Measurements from ENCODE around the gene PARP9.
"Not testable (repeated sequence)": the region's sequence is repeated elsewhere in the genome, so short reads cannot be mapped to it uniquely, and the experiment has no call there.

PARP9 gene

DNA sequence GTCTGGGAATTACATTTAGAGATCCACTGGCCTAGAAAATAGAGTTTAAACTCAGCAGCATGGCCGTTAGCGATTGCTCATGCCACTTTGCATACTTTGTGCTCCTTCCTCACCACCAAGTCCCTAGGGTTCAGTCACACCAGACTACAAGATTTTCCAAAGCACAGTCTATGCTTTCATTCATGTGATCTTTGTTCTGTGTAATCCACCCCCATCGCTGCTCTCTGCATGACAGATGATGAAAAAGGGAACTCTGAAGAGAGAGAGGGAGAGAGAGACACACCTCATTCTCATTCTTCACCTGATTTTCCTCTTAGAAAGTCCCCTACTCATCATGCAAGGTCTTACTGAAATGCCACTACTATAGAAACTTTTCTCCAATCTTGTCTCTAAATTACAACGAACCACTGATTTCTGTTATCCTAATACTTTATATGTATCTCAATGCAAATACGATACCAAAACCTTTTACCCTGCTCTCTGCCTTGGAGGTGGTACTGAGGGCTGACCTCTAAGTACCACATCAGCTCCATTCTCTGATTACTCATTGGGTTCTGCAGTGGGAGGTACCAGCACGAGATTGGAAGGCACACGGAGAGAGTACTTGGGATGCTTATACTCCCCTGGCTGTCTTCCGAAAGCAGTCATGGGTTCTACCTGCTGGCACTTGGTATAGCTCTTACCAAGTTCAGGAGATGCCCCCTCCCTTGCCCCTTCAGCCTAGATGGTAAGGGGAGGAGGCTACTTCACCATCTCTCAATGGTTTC lies 12.3 kb upstream of the PARP9 start:
- no peak for DNase-seq (ENCODE audit: low spot score)

DNA sequence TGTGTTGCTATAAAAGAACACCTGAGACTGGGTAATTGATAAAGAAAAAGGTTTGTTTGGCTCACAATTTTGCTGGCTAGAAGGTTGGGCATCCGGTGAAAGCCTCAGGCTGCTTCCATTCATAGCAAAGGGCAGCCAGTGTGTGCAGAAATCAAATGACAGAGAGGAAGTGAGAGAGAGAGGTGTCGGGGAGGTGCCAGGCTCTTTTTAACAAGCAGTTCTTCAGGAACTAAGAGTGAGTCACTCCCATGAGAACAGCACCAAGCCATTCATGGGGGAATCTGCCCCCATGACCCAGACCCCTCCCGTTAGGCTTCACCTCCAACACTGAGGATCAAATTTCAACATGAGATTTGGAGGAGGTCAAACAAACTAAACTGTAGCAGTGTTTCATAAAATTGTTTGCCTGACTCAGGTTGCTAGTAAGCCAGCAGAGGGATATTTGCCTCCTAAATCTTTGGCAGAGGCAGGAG lies 8.9 kb upstream of the PARP9 start:
- DNase-seq (ENCODE audit: low spot score) = no peak

DNA sequence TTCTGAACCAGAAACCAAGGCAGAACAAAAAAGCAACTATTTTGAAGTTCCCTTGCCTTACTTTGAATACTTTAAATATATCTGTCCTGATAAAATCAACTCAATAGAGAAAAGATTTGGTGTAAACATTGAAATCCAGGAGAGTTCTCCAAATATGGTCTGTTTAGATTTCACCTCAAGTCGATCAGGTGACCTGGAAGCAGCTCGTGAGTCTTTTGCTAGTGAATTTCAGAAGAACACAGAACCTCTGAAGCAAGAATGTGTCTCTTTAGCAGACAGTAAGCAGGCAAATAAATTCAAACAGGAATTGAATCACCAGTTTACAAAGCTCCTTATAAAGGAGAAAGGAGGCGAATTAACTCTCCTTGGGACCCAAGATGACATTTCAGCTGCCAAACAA lies 4.7 kb upstream of the PARP9 start:
- DNase-seq (ENCODE audit: low spot score) = no peak

DNA sequence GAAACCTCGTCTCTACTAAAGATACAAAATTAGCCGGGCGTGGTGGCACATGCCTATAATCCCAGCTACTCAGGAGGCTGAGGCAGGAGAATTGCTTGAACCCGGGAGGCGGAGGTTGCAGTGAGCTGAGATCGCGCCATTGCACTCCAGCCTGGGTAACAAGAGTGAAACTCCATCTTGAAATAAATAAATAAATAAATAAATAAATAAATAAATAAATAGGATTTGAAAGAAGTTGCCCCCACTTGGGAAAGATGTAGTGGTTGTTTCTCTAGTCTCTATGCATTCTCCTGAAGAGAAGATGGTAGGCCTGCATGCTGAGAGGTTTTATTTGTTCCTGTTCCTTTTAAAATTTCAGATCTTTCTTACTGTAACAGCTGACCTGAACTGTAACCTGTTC lies 4.0 kb upstream of the PARP9 start:
- DNase-seq (ENCODE audit: low spot score) = not testable (repeated sequence)

GRCh38 chr3:122563717-122564025 lies 429 bp downstream of the PARP9 start:
- DNase-seq (ENCODE audit: low spot score) = no peak

- DNase-seq (ENCODE audit: low spot score) = no peak
Observed at GRCh38 chr3:122562923-122563716, 980 bp downstream of the PARP9 start.

DNA sequence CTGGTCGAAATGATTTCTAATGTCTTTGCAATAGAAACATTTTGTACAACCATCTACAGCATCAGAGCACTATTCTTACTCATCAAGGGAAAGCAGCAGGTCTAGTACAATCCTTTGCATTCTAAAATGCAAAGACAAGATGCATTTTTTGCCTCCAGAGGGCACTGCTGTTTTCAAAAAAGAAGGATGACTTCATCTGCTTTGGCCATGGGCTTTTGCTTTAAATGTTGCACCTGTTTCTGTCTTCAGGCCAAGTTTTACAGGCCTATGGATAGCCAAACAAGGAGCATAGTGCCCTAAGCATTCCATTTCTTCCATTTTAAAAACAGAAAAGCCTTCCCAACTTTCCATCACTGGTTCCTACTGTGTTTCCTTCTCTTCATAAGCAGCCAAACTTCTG lies 3.4 kb downstream of the PARP9 start:
- peak; percentile 53 for DNase-seq (ENCODE audit: low spot score)

- no peak for DNase-seq (ENCODE audit: low spot score)
Observed at GRCh38 chr3:122559906-122560305, 4.2 kb downstream of the PARP9 start.

DNA sequence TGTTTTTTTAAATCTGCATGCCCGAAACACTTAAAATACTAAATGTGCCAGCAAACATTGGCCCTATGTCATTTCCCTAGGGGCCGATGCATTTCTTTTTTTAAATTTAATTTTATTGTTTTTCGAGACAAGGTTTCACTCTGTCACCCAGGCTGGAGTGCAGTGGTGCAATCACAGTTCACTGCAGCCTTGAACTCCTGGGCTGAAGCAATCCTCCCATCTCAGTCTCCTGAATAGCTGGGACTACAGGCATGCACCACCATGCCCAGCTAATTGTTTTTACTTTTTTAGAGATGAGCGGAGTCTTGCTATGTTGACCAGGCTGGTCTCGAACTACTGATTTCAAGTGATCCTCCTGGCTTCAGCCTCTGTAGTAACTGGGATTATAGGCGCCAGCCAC lies 5.5 kb downstream of the PARP9 start:
- no peak for DNase-seq (ENCODE audit: low spot score)

- no peak for DNase-seq (ENCODE audit: low spot score)
Observed at GRCh38 chr3:122557356-122557755, 6.7 kb downstream of the PARP9 start.

- peak; percentile 53 for DNase-seq (ENCODE audit: low spot score)
Observed at GRCh38 chr3:122555275-122556071, 8.6 kb downstream of the PARP9 start.

- DNase-seq (ENCODE audit: low spot score) = no peak
Observed at GRCh38 chr3:122553171-122553570, 10.9 kb downstream of the PARP9 start.

DNA sequence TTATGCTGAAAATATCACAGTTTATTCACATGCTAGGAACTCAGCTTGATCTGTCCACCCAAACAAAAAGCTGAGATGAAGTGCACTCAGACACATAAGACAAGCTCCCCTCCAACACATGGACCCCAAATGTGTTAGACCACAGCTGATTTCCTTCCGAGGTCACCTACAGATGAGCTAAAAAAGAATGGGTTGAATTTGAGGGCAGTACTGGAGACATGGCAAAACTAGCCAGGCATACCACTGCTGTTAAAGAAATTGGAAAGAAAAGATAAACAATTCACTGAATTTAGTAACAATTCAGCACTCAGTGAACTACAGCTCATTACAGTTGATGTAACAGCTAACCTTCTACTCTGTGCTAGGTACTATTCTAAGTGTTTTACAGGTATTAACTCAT lies 15.5 kb downstream of the PARP9 start:
- DNase-seq (ENCODE audit: low spot score) = no peak

GRCh38 chr3:122548076-122548475 lies 16.0 kb downstream of the PARP9 start:
- no peak for DNase-seq (ENCODE audit: low spot score)

- DNase-seq (ENCODE audit: low spot score) = no peak
Observed at GRCh38 chr3:122546151-122546550, 17.9 kb downstream of the PARP9 start.

- no peak for DNase-seq (ENCODE audit: low spot score)
Observed at GRCh38 chr3:122538956-122539490, 25.1 kb downstream of the PARP9 start.

GRCh38 chr3:122536632-122537001 lies 27.5 kb downstream of the PARP9 start:
- DNase-seq (ENCODE audit: low spot score) = no peak

- no peak for DNase-seq (ENCODE audit: low spot score)
Observed at GRCh38 chr3:122535964-122536631, 28.0 kb downstream of the PARP9 start.

DNA sequence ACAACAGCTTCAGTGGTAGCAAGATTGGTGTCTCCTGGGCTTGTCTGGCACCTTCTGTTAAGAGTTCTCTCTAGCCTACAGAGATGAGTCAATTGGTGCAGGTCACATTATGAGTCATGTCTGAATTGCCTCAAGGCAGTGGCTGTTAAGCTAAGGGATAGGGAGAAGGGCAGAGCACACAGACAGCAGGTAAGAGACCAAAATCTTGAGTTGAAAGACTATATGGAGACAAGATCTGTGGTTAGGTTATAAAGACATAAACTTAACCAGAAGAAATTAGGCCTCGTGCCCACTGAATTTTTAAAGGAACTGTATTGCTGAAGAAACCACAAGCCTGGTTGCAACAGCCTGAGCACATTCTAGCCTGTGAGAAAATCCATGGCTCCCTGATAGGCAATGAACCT lies 30.2 kb downstream of the PARP9 start:
- peak; percentile 74 for DNase-seq (ENCODE audit: low spot score)

DNA sequence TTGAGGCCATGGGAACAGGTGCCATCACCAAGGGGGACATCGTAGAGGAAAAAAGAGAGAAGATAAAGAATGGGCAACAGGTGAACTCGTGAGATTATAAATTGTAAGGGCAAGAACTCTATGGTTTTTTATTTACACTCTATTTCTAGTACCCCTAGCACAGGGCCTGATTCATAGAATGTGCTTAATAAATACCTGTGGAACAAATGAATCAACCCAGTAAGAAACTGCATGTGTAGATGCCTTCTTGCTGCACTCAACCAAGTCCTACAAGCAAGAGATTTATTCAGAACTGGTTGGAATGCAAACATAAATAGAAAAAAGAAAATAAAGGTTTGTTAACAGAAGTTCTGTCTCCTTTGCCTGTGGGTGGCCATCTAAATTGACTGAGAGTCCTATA lies 30.6 kb downstream of the PARP9 start:
- DNase-seq (ENCODE audit: low spot score) = no peak

- no peak for DNase-seq (ENCODE audit: low spot score)
Observed at GRCh38 chr3:122530164-122530563, 33.9 kb downstream of the PARP9 start.

DNA sequence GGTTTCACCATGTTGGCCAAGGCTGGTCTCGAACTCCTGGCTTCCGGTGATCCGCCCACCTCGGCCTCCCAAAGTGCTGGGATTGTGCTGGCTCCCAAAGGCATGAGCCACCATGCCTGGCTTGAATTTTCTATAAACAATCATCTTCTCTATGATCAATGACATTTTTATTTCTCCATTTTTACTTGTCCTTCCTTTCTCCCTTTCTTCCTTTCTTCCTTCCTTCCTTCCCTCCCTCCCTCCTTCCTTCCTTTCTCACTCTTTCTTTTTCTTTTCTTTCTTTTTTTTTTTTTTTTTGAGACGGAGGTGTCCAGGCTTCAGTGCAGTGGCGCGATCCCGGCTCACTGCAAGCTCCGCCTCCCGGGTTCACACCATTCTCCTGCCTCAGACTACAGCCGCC lies 40.8 kb downstream of the PARP9 start:
- DNase-seq (ENCODE audit: low spot score) = no peak
